Osteoblast (primary cell): ENCODE data around the gene RALGPS2. TPM values are rescaled to one million over a fixed set of nuclear protein-coding genes. Genes with fewer than 3 reads are reported as not detected.
"Not testable (repeated sequence)": the region's sequence is repeated elsewhere in the genome, so short reads cannot be mapped to it uniquely, and the experiment has no call there.

Experiments used
- DNase-seq: peaks from one replicate; pipeline ENCODE4 v3.0.0; 2011; ENCODE audit warnings: low spot score, mixed read lengths; ENCODE audit not compliant: insufficient read length; ENCODE audit errors: missing footprints
- H2AFZ ChIP-seq: 2 replicates; pipeline ENCODE4 v1.6.0; 2011; ENCODE audit warnings: mild to moderate bottlenecking, low read length
- H3K27ac ChIP-seq: 2 replicates; pipeline ENCODE4 v1.5.1; 2011; ENCODE audit warnings: mild to moderate bottlenecking, low read depth, low read length, moderate library complexity
- H3K27me3 ChIP-seq: 2 replicates; pipeline ENCODE4 v1.6.0; 2012; ENCODE audit warnings: mild to moderate bottlenecking, control low read depth, inconsistent platforms, low read length, moderate library complexity; ENCODE audit not compliant: insufficient read depth
- H3K36me3 ChIP-seq: 2 replicates; pipeline ENCODE4 v1.5.1; 2011; ENCODE audit warnings: mild to moderate bottlenecking, low read length, control low read depth, moderate library complexity; ENCODE audit not compliant: insufficient read depth
- H3K4me1 ChIP-seq: 2 replicates; pipeline ENCODE4 v1.5.1; 2011; ENCODE audit warnings: mild to moderate bottlenecking, low read length, control low read depth, moderate library complexity; ENCODE audit not compliant: insufficient read depth
- H3K4me2 ChIP-seq: 2 replicates; pipeline ENCODE4 v1.6.0; 2011; ENCODE audit warnings: mild to moderate bottlenecking, low read length; ENCODE audit not compliant: insufficient read depth
- H3K4me3 ChIP-seq: fragments of 200-600 bp; sonication (generic); 3 replicates; pipeline ENCODE4 v1.5.1; 2012; ENCODE audit warnings: mild to moderate bottlenecking, low read length, inconsistent platforms; ENCODE audit not compliant: insufficient read depth
- H3K79me2 ChIP-seq: 2 replicates; pipeline ENCODE4 v1.6.0; 2012; ENCODE audit warnings: mild to moderate bottlenecking, low read length, control low read depth, inconsistent platforms; ENCODE audit not compliant: insufficient read depth
- H3K9me3 ChIP-seq: 2 replicates; pipeline ENCODE4 v1.5.1; 2011; ENCODE audit warnings: low read depth, low read length, control low read depth
- H4K20me1 ChIP-seq: 2 replicates; pipeline ENCODE4 v1.6.0; 2012; ENCODE audit warnings: mild to moderate bottlenecking, low read length, control low read depth; ENCODE audit not compliant: insufficient read depth
- total RNA-seq: library from RNA; depleted of rRNA; stranded (reverse); fragments of >200 nt; gene quantifications from 2 replicates; pipeline ENCODE4 v1.2.3, GENCODE V29; 2012
- TF ChIP-seq, protein P1 (sequence below): IDR thresholded peaks from 2 replicates; pipeline ENCODE4 v1.5.1; 2011; ENCODE audit warnings: mild to moderate bottlenecking, low read depth, low read length, moderate library complexity; ENCODE audit errors: extremely low read depth

RALGPS2 gene
- total RNA-seq, 1 donor = 40.2 TPM

DNA sequence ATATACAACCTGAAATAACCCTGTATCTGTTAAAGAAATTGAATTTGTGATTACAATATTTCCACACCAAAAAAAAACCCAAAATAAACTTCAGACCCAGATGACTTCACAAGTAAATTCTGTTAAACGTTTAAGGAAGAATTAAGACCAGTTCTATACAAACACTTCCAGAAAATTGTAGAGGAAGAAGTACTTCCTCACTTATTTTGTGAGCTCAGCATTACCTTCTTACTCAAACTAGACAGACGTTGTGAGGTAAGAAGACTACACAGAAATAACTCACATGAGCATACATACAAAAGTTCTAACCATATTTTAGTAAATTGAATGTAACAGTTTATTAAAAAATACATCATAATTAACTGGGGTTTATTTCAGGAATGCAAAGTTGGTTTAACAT, 18.8 kb downstream of the RALGPS2 start:
- TF ChIP-seq, protein P1, sequence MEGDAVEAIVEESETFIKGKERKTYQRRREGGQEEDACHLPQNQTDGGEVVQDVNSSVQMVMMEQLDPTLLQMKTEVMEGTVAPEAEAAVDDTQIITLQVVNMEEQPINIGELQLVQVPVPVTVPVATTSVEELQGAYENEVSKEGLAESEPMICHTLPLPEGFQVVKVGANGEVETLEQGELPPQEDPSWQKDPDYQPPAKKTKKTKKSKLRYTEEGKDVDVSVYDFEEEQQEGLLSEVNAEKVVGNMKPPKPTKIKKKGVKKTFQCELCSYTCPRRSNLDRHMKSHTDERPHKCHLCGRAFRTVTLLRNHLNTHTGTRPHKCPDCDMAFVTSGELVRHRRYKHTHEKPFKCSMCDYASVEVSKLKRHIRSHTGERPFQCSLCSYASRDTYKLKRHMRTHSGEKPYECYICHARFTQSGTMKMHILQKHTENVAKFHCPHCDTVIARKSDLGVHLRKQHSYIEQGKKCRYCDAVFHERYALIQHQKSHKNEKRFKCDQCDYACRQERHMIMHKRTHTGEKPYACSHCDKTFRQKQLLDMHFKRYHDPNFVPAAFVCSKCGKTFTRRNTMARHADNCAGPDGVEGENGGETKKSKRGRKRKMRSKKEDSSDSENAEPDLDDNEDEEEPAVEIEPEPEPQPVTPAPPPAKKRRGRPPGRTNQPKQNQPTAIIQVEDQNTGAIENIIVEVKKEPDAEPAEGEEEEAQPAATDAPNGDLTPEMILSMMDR = no peak
- Histone ChIP-seq H3K27ac (no peak overlapping the region), H3K4me3 (no peak overlapping the region), H4K20me1 (peaks cover 8% of the 10 kb centered on the region), H3K4me2 (no peak overlapping the region), H3K79me2 (peaks cover 16% of the 10 kb centered on the region), H3K9me3 (no peaks in the 10 kb centered on the region), H3K27me3 (no peaks in the 10 kb centered on the region), H3K4me1 (peaks cover 4% of the 10 kb centered on the region), H2AFZ (no peak overlapping the region), H3K36me3 (peaks cover 16% of the 10 kb centered on the region)
- no peak for DNase-seq

DNA sequence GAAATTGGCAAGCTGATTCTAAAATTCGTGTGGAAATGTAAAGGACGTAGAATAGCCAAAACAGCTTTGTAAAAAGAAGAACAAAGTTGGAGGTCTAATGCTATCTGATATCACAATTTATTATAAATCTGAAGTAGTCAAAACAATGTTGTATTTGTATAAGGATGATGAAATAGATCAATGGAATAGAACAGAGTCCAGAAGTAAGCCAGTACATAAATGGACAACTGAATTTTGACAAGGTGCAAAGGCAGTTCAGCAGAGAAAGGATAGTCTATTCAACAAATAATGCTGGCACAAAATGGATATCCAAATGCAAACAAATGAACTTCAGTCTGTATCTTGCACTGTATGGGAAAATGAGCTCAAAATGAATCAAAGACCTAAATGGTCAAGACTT, 20.2 kb downstream of the RALGPS2 start:
- Histone ChIP-seq H3K4me2 (no peak overlapping the region), H4K20me1 (peaks cover 5% of the 10 kb centered on the region), H3K27me3 (no peaks in the 10 kb centered on the region), H3K9me3 (no peaks in the 10 kb centered on the region), H3K27ac (no peak overlapping the region), H3K4me1 (peaks cover under 1% of the 10 kb centered on the region), H3K79me2 (peaks cover 10% of the 10 kb centered on the region), H3K36me3 (peaks cover 9% of the 10 kb centered on the region), H2AFZ (no peak overlapping the region), H3K4me3 (no peak overlapping the region)
- no peak for DNase-seq
- TF ChIP-seq, protein P1 = no peak

DNA sequence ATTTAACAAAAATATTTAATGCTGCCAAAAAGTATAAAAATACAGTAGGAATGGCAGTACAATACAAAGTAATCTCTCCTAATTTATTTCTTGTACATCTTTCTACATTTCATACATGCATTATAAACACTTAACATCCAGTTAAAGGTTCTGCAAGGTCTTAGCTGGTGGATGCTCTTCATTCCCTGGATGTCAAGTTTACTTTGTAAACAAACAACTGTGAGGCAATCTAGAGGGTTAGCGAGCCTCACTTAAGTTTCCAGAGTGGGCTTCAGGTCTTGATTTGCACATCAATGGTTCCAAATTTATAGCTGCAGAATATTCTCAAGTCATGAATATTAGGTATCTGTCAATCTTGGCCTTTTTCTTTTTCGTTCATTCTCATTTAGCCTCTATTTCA, 21.3 kb downstream of the RALGPS2 start:
- H3K27ac ChIP-seq = no peak overlapping the region
- peaks cover 8% of the 10 kb centered on the region for H3K4me1 ChIP-seq
- no peaks in the 10 kb centered on the region for H4K20me1 ChIP-seq
- H3K27me3 ChIP-seq = no peaks in the 10 kb centered on the region
- H2AFZ ChIP-seq = no peak overlapping the region
- H3K9me3 ChIP-seq = no peaks in the 10 kb centered on the region
- no peak overlapping the region for H3K4me3 ChIP-seq
- TF ChIP-seq, protein P1 = no peak
- peaks cover 9% of the 10 kb centered on the region for H3K36me3 ChIP-seq
- H3K79me2 ChIP-seq = peaks cover 12% of the 10 kb centered on the region
- no peak overlapping the region for H3K4me2 ChIP-seq
- DNase-seq = no peak

DNA sequence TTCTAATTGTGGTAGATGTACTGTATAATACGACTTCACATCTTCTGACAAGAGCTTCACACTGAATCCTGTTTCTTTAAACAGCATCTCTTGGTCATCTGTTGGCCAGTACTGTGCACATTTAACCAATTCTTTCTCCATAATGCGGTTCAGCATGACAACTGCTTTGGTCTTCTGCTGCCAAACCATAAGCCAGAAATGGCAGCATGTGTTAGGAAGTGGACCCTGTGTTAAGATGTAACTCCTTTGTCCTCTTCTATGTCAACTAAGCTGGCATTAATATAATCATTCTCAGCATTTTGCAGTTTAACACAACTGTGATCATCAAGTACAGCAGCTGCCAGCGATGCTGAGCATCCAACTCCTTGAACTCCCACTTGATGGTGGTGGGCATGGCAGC, 22.3 kb downstream of the RALGPS2 start:
- H2AFZ ChIP-seq, H3K4me2 ChIP-seq, H3K27ac ChIP-seq, H3K4me3 ChIP-seq, H3K4me1 ChIP-seq, H3K9me3 ChIP-seq, DNase-seq, H3K36me3 ChIP-seq, H3K27me3 ChIP-seq, H4K20me1 ChIP-seq: not testable (repeated sequence)
- peaks cover 16% of the 10 kb centered on the region for H3K79me2 ChIP-seq
